Activated naive CD4-positive, alpha-beta T cell treated with anti-CD3 and anti-CD28 coated beads, Interleukin-2, amount 10 ng/mL, durations not matched to agents 5 hours and 36 hours (primary cell): ENCODE data around the gene IPO4. TPM values are rescaled to one million over a fixed set of nuclear protein-coding genes. Genes with fewer than 3 reads are reported as not detected.

Experiments used
- total RNA-seq, 2 experiments: library from RNA; stranded (reverse); gene quantifications; one replicate each; pipeline ENCODE4 v1.2.3, GENCODE V29; 2021

IPO4 gene
- 10 to 100 TPM; 42.4 to 43.3 TPM for total RNA-seq

GRCh38 chr14:24188251-24189058 is at the start of gene IPO4:
Gene IPO4 (minus strand): TSS chr14:24188816. CDS start chr14:24188787, 29 bp downstream.

GRCh38 chr14:24232645-24233537 is 44.3 kb upstream of the IPO4 start, which contains the start of gene GMPR2:
Gene GMPR2 (plus strand): TSS chr14:24232929. CDS start chr14:24233254, 325 bp downstream.

GRCh38 chr14:24232121-24232644 is 43.6 kb upstream of the IPO4 start, which contains the start of gene NEDD8:
Gene NEDD8 (minus strand): TSS chr14:24232367. CDS start chr14:24232267, 100 bp downstream.

GRCh38 chr14:24215495-24216344 is 27.1 kb upstream of the IPO4 start, which contains the start of gene MDP1:
Gene MDP1 (minus strand): TSS chr14:24216066. CDS start chr14:24215955, 111 bp downstream.

GRCh38 chr14:24212924-24213865 is 24.6 kb upstream of the IPO4 start, which contains the start of gene CHMP4A:
Gene CHMP4A (minus strand): TSS chr14:24213488. CDS start chr14:24213439, 49 bp downstream.

GRCh38 chr14:24195186-24196070 is 6.8 kb upstream of the IPO4 start, which contains the start of gene TM9SF1:
Gene TM9SF1 (minus strand): TSS chr14:24195441. CDS start chr14:24195019, 422 bp downstream.

GRCh38 chr14:24171422-24172260 is 17.0 kb downstream of the IPO4 start, which contains the start of gene REC8:
Gene REC8 (plus strand): TSS chr14:24172080. CDS start chr14:24172553, 473 bp downstream.

GRCh38 chr14:24160850-24161804 is 27.5 kb downstream of the IPO4 start, which contains the start of gene IRF9:
Gene IRF9 (plus strand): TSS chr14:24161265. CDS start chr14:24162145, 880 bp downstream.

GRCh38 chr14:24146978-24147760 is 41.4 kb downstream of the IPO4 start, which contains the start of gene RNF31:
Gene RNF31 (plus strand): TSS chr14:24147498. CDS start chr14:24147699, 201 bp downstream.

GRCh38 chr14:24146453-24146977 is 42.1 kb downstream of the IPO4 start, which contains the start of gene PSME2:
Gene PSME2 (minus strand): TSS chr14:24146610. CDS start chr14:24146581, 29 bp downstream.

GRCh38 chr14:24141097-24141880 is 47.3 kb downstream of the IPO4 start, which contains the start of gene EMC9:
Gene EMC9 (minus strand): TSS chr14:24141591. CDS start chr14:24141304, 287 bp downstream.

GRCh38 chr14:24135834-24136683 is 52.6 kb downstream of the IPO4 start, which contains the start of gene PSME1:
Gene PSME1 (plus strand): TSS chr14:24136194. CDS start chr14:24136263, 69 bp downstream.

GRCh38 chr14:24130380-24130716 is 58.3 kb downstream of the IPO4 start, which contains the start of gene FITM1:
Gene FITM1 (plus strand): TSS chr14:24130659. CDS start chr14:24131564, 905 bp downstream.

